ENCODE measurements around the gene TAS2R16.
"Not testable (repeated sequence)": the region's sequence is repeated elsewhere in the genome, so short reads cannot be mapped to it uniquely, and the experiment has no call there.

Gene TAS2R16

DNA sequence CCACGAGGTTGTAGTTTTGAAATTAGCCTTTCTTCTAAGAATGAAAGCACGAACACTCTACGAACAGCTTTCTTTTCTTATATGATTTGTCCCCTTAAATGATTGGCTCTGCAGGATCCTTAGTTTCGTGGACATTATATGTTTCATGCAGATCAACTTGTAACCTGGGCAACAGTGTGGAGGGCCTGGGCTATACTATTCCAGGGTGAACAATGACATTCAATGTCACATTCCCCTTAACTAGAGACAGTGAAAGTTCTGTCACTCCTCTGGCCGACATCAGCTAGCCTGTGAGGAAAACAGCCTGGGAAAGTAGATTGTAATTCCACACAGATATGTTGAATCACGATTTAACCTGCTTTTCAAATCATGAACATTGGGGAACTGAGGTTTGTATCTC is 23.4 kb downstream of the TAS2R16 start:
- no peak for DNase-seq (ENCODE audit: low spot score)

DNA sequence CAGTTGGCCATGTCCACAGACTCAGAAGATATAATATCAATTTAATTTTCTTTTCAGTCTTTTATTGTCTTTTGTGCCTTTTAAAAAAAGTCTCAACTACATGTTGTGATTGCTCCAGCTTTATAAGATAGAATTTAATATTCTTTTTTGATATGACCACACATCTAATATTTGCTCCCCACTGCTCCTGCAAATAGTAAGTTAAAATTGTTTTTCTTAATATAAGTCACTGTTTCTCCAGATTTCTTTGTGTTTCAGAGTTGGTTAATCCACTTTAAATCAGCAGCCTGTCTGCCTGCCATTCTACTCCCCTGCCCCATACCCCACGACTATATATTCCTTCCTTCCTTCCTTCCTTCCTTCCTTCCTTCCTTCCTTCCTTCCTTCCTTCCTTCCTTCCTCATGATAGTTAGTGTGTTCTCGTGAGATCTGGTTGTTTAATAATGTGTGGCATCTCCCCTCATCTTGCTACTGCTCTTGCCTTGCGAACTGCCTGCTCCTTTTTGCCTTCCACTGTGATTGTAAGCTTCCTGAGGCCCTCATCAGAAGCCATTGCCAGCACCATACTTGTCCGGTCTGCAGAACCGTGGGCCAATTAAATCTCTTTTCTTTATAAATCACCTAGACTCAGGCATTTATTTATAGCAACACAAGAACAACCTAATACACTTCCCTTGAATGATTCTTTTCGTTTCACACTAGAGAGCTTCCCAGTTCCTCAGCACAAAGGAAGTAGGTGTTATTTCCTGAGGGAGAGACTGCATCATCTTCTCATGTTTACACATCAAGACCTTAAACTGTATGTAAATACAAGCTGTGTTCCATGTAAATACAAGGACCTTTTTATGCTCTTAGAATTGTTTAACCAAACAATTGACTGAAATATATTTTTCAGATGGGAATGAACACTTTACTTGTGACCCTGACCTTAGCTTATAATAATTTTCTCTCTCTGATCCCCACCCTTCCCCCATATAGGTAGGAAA is 24.5 kb downstream of the TAS2R16 start:
- no peak for DNase-seq (ENCODE audit: low spot score)

DNA sequence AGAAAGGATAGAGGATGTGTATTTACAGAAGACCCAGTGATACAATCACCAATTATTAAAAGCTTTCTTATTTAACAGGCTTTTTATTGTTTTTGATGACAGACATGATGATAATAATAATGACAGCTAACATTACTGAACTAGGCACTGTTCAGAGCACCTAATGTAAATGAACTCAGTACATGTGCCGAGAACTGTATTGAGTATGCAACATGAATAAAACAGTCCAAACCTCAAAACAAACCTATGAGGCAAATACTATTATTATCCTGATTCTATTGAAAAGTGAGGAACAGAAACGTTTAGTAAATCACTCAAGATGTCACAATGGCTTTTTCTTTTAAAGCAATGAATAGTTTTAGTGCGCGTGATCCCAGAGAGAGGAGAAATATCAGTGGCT is 27.1 kb downstream of the TAS2R16 start:
- DNase-seq (ENCODE audit: low spot score): no peak

DNA sequence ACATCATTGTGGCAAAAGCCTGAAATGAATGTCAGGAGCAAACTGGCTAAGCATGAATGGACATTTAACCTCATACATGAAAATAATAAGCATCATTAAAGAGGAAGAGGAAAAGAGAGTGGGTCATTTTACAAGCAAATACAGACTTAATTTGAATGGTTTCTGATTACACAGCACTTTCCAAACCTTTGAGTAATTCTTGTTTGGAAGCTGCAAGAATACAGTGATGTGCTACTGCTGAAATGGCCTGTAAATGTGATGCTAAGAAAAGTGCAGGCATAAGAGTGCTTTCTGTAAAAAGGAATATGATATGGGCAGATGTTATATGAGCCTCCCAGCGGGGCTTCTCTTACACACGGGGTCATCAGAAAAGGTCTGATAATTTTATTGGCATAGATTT is 30.2 kb downstream of the TAS2R16 start:
- DNase-seq (ENCODE audit: low spot score): no peak

DNA sequence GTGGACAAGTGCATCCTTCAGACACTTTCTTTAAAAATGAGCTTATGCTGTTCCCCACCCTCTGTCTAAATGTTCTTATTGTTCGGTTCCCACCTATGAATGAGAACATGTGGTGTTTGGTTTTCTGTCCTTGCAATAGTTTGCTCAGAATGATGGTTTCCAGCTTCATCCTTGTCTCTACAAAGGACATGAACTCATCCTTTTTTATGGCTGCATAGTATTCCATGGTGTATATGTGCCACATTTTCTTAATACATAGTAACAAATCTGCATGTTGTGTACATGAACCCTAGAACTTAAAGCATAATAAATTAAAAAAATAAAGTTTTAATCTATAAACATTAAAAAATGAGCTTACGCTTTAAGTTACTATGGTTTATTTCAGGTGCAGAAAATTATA is 41.8 kb downstream of the TAS2R16 start:
- DNase-seq (ENCODE audit: low spot score): not testable (repeated sequence)

DNA sequence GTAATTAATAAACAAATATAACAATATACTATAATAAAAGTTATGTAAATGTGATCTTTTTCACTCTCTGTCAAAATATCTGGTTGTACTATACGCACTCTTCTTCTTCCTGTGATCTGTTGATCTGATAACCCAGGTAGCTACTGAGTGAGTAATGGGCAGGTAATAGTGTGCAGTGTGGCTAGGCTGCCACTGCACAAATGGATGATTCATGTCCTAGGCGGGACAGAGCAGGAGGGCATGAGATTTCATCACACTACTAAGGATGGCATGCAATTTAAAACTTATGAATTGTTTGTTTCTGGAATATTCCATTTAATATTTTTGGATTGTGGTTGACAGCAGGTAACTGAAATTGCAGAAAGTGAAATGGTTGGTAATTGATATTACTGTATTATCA is 44.5 kb downstream of the TAS2R16 start:
- no peak for DNase-seq (ENCODE audit: low spot score)

DNA sequence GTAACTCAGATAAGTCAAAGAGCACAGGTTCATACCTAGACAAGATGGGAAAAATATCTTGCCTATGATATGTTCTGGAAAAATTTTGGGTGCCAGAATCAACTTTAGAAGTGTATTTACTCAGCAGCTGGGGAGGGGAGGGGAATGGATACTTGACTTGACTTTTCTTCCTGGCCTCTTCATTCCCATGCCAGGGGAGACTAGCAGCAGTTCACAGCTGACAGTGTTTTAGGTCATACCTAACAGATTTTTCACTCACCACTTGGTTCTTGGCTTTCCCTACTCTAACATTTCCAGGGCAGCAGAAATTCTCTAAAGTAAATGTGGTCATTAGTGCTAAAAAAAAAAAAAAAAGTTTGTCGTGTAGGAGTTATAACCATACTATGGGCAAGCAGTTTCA is 46.3 kb downstream of the TAS2R16 start:
- DNase-seq (ENCODE audit: low spot score): no peak
